IMR-90 (cell line): ENCODE measurements around the gene TEAD1. TPM values are rescaled to one million over a fixed set of nuclear protein-coding genes. Genes with fewer than 3 reads are reported as not detected.

ENCODE experiments used
- ATAC-seq: fragments of 200-7000 bp; cut with Tn5 transposase; 2 replicates; pipeline ENCODE4 v1.9.1; 2020; ENCODE audit warnings: low read depth, mild to moderate bottlenecking, moderate library complexity
- BruUV-seq: library from RNA; stranded (reverse); fragments of 400-500 nt; replicated peaks from 2 replicates; lab custom pipeline; 2021; lab: Mats Ljungman, UMichigan
- CTCF ChIA-PET: fragments of 300-600 bp; formaldehyde crosslinking; extraction: SDS; loops from one replicate; lab custom pipeline; 2021; ENCODE audit warnings: antibody characterized with exemption; lab: Yijun Ruan, JAX
- POLR2A ChIA-PET: fragments of 300-600 bp; sonication (Branson Sonifier 250); formaldehyde crosslinking; loops from one replicate; lab custom pipeline; 2022; ENCODE audit warnings: antibody characterized with exemption; ENCODE audit not compliant: unreplicated experiment; lab: Charles Lee
- DNase-seq: peaks from one replicate; pipeline ENCODE4 v3.0.0; 2013
- H2AFZ ChIP-seq: replicated peaks from 2 replicates; pipeline ENCODE3; 2013; ENCODE audit warnings: low read length, mild to moderate bottlenecking; ENCODE audit not compliant: poor library complexity
- H2AK5ac ChIP-seq: 2 replicates; pipeline ENCODE4 v1.6.1; 2013; ENCODE audit warnings: low read depth, low read length, inconsistent platforms
- H2AK9ac ChIP-seq: replicated peaks from 2 replicates; pipeline ENCODE3; 2013; ENCODE audit warnings: mild to moderate bottlenecking, low read depth, low read length, moderate library complexity; ENCODE audit not compliant: poor library complexity
- H2BK120ac ChIP-seq: 2 replicates; pipeline ENCODE4 v1.6.1; 2013; ENCODE audit warnings: low read depth, low read length, inconsistent platforms
- H2BK15ac ChIP-seq: 3 replicates; pipeline ENCODE4 v1.6.1; 2013; ENCODE audit warnings: low read depth, low read length, inconsistent platforms
- H2BK20ac ChIP-seq: 2 replicates; pipeline ENCODE4 v1.6.1; 2013; ENCODE audit warnings: low read depth, mild to moderate bottlenecking, inconsistent platforms, low read length, moderate library complexity
- H2BK5ac ChIP-seq: 2 replicates; pipeline ENCODE4 v1.6.1; 2013; ENCODE audit warnings: mild to moderate bottlenecking, low read depth, low read length, inconsistent platforms; ENCODE audit not compliant: poor library complexity, severe bottlenecking
- H3K14ac ChIP-seq: replicated peaks from 2 replicates; pipeline ENCODE4 v1.6.1; 2013; ENCODE audit warnings: low read depth, low read length, inconsistent platforms
- H3K18ac ChIP-seq: 2 replicates; pipeline ENCODE4 v1.6.1; 2013; ENCODE audit warnings: low read depth, low read length, control low read depth
- H3K23ac ChIP-seq: 2 replicates; pipeline ENCODE4 v1.6.1; 2013; ENCODE audit warnings: low read depth, low read length, inconsistent platforms
- H3K27ac ChIP-seq: 2 replicates; pipeline ENCODE4 v1.5.1; 2013; ENCODE audit warnings: mild to moderate bottlenecking, control low read depth, low read length; ENCODE audit not compliant: insufficient read depth
- H3K27me3 ChIP-seq: 2 replicates; pipeline ENCODE4 v1.6.1; 2013; ENCODE audit warnings: low read length; ENCODE audit not compliant: control insufficient read depth, insufficient read depth
- H3K36me3 ChIP-seq: 2 replicates; pipeline ENCODE4 v1.6.1; 2013; ENCODE audit warnings: low read length, mixed read lengths; ENCODE audit not compliant: control insufficient read depth, insufficient read depth
- H3K4ac ChIP-seq: 2 replicates; pipeline ENCODE4 v1.6.1; 2013; ENCODE audit warnings: low read depth, low read length, inconsistent platforms
- H3K4me1 ChIP-seq: 2 replicates; pipeline ENCODE4 v1.6.1; 2013; ENCODE audit warnings: low read length, mixed read lengths; ENCODE audit not compliant: control insufficient read depth, insufficient read depth
- H3K4me2 ChIP-seq: 2 replicates; pipeline ENCODE4 v1.6.1; 2013; ENCODE audit warnings: low read depth, mild to moderate bottlenecking, control low read depth, low read length, moderate library complexity
- H3K4me3 ChIP-seq: 2 replicates; pipeline ENCODE4 v1.5.1; 2013; ENCODE audit warnings: low read depth, mild to moderate bottlenecking, control low read depth, low read length, moderate library complexity; ENCODE audit not compliant: insufficient read depth
- H3K56ac ChIP-seq: 2 replicates; pipeline ENCODE4 v1.6.1; 2013; ENCODE audit warnings: low read length, inconsistent platforms; ENCODE audit not compliant: insufficient read depth; ENCODE audit errors: extremely low read depth
- H3K79me1 ChIP-seq, 2 experiments: 2 replicates each; pipeline ENCODE4 v1.6.1; 2013; ENCODE audit warnings: low read length in 2 of 2, inconsistent platforms in 1 of 2, low read depth in 1 of 2
- H3K9ac ChIP-seq: 2 replicates; pipeline ENCODE4 v1.6.1; 2013; ENCODE audit warnings: low read depth, low read length, control low read depth
- H3K9me1 ChIP-seq: 2 replicates; pipeline ENCODE4 v1.6.1; 2013; ENCODE audit warnings: low read length, inconsistent platforms; ENCODE audit not compliant: insufficient read depth
- H3K9me3 ChIP-seq: 2 replicates; pipeline ENCODE4 v1.6.1; 2013; ENCODE audit warnings: low read length; ENCODE audit not compliant: control insufficient read depth, insufficient read depth
- H4K20me1 ChIP-seq: 2 replicates; pipeline ENCODE4 v1.6.1; 2013; ENCODE audit warnings: low read length, inconsistent platforms; ENCODE audit not compliant: insufficient read depth
- H4K5ac ChIP-seq: 2 replicates; pipeline ENCODE4 v1.6.1; 2013; ENCODE audit warnings: mild to moderate bottlenecking, low read depth, low read length, control low read depth
- H4K8ac ChIP-seq, 2 experiments: 2 replicates each; pipeline ENCODE4 v1.6.1; 2013; ENCODE audit warnings: low read depth in 2 of 2, low read length in 2 of 2, control low read depth in 1 of 2, inconsistent platforms in 1 of 2
- H4K91ac ChIP-seq: 2 replicates; pipeline ENCODE4 v1.6.1; 2013; ENCODE audit warnings: low read depth, low read length, inconsistent platforms; ENCODE audit not compliant: insufficient read depth
- CEBPB ChIP-seq: IDR thresholded peaks from 2 replicates; pipeline ENCODE4 v1.6.1; 2012; ENCODE audit warnings: low read depth, low read length, improper control_type of control experiment
- CHD1 ChIP-seq: IDR thresholded peaks from 2 replicates; pipeline ENCODE4 v1.6.1; 2012; ENCODE audit warnings: low read depth, low read length, improper control_type of control experiment
- MAFK ChIP-seq: IDR thresholded peaks from 2 replicates; pipeline ENCODE4 v1.6.1; 2012; ENCODE audit warnings: low read depth, low read length, improper control_type of control experiment
- MAZ ChIP-seq: IDR thresholded peaks from 2 replicates; pipeline ENCODE4 v1.6.1; 2012; ENCODE audit warnings: low read depth, mild to moderate bottlenecking, low read length, improper control_type of control experiment, moderate library complexity, borderline replicate concordance
- NFE2L2 ChIP-seq: fragments of 150-350 bp; IDR thresholded peaks from 2 replicates; pipeline ENCODE4 v1.6.1; 2016; ENCODE audit warnings: low read depth, mild to moderate bottlenecking, low read length
- RFX5 ChIP-seq: IDR thresholded peaks from 2 replicates; pipeline ENCODE4 v1.8.0; 2012; ENCODE audit warnings: low read depth, mild to moderate bottlenecking, low read length, moderate library complexity
- WGBS, 2 experiments: methylation state at CpG; one replicate each; pipeline versions ENCODE4 v1.1.5 to v1.1.7; 2013; ENCODE audit warnings: missing lambda C conversion rate in 2 of 2; ENCODE audit not compliant: insufficient read length in 1 of 2; ENCODE audit errors: extremely low coverage in 2 of 2; 5-methylcytosine and 5-hydroxymethylcytosine counted together
- dilution Hi-C: fragments of 300-500 bp; cut with HindIII; formaldehyde crosslinking; loops from one replicate; pipeline ENCODE4 v1.14.3; 2018; ENCODE audit warnings: low sequenced_read_pairs; ENCODE audit not compliant: unreplicated experiment
- in situ Hi-C: fragments of 300-500 bp; cut with MboI; formaldehyde crosslinking; loops from 3 replicates; pipeline ENCODE4 v1.14.3; 2019; ENCODE audit warnings: low sequenced_read_pairs, inconsistent platforms, mixed read lengths
- intact Hi-C: fragments of 100-400 bp; cut with micrococcal nuclease; formaldehyde crosslinking; loops from 2 replicates; pipeline ENCODE4 v1.10.0; 2022
- polyA plus RNA-seq, 3 experiments: library from polyadenylated mRNA; depleted of rRNA; stranded (reverse); fragments of >200 nt; gene quantifications; 2 replicates each; pipeline ENCODE4 v1.2.3, GENCODE V29; 2012; ENCODE audit warnings: low replicate concordance in 1 of 3
- total RNA-seq: library from RNA; depleted of rRNA; stranded (reverse); fragments of >200 nt; gene quantifications from 2 replicates; pipeline ENCODE4 v1.2.3, GENCODE V29; 2012
- TF ChIP-seq, protein P1 (sequence below): fragments of 150-350 bp; IDR thresholded peaks from 2 replicates; pipeline ENCODE4 v1.6.1; 2016; ENCODE audit warnings: low read depth, mild to moderate bottlenecking, low read length, moderate library complexity, borderline replicate concordance
- TF ChIP-seq, protein P2 (sequence below): fragments of 150-350 bp; IDR thresholded peaks from 2 replicates; pipeline ENCODE4 v1.6.1; 2017; ENCODE audit warnings: mild to moderate bottlenecking, antibody characterized with exemption, low read length, low read depth

The TEAD1 gene
- total and polyA plus RNA-seq, 2 of the 4 experiments (the other 2 are of a cell fraction): 51.8 to 69.2 TPM

DNA sequence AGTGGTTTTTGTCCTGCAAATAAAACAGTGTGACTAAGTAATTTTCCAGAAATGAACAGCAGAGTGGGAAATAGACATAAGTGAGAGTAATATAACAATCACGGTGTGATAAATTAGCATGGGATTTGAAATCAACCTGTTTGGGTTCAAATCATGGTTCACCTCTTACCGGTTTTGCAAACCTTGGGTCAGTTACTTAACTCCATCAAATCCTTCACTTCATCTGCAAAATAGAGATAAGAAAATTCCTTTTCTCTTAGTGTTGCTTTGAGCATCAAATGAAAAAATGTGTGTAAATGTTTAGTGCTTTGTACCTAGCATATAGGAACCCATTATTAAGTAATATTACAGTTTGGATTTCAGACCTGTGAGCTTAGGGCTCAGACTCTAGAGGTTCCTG, 152.2 kb downstream of the TEAD1 start:
- no peak overlapping the region for H3K4ac ChIP-seq
- intact Hi-C loops (no loop called here), dilution Hi-C loops (no loop called here), in situ Hi-C loops (no loop called here)
- no peaks in the 10 kb centered on the region for H3K36me3 ChIP-seq
- H3K9ac ChIP-seq: no peak overlapping the region
- no peak for ATAC-seq
- H3K9me3 ChIP-seq: no peaks in the 10 kb centered on the region
- no peak overlapping the region for H2BK5ac ChIP-seq
- no peak for TF ChIP-seq NFE2L2
- TF ChIP-seq CHD1: no peak
- TF ChIP-seq RFX5: no peak
- no peak for TF ChIP-seq MAFK
- TF ChIP-seq, protein P1, sequence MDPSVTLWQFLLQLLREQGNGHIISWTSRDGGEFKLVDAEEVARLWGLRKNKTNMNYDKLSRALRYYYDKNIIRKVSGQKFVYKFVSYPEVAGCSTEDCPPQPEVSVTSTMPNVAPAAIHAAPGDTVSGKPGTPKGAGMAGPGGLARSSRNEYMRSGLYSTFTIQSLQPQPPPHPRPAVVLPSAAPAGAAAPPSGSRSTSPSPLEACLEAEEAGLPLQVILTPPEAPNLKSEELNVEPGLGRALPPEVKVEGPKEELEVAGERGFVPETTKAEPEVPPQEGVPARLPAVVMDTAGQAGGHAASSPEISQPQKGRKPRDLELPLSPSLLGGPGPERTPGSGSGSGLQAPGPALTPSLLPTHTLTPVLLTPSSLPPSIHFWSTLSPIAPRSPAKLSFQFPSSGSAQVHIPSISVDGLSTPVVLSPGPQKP: no peak
- TF ChIP-seq CEBPB: no peak
- TF ChIP-seq, protein P2, sequence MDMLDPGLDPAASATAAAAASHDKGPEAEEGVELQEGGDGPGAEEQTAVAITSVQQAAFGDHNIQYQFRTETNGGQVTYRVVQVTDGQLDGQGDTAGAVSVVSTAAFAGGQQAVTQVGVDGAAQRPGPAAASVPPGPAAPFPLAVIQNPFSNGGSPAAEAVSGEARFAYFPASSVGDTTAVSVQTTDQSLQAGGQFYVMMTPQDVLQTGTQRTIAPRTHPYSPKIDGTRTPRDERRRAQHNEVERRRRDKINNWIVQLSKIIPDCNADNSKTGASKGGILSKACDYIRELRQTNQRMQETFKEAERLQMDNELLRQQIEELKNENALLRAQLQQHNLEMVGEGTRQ: no peak
- TF ChIP-seq MAZ: no peak
- no peak for DNase-seq
- peaks cover 24 to 87% of the 10 kb centered on the region in 2 experiments for H3K79me1 ChIP-seq
- H2BK15ac ChIP-seq: no peak overlapping the region
- no peak overlapping the region for H2BK120ac ChIP-seq
- peaks cover 78% of the 10 kb centered on the region for H4K20me1 ChIP-seq
- no peak overlapping the region for H3K18ac ChIP-seq
- H2BK20ac ChIP-seq: no peak overlapping the region
- H3K14ac ChIP-seq: no peak overlapping the region
- H3K27ac ChIP-seq: no peak overlapping the region
- H3K4me2 ChIP-seq: no peak overlapping the region
- H2AK5ac ChIP-seq: no peak overlapping the region
- no peak overlapping the region for H2AK9ac ChIP-seq
- peak overlapping the region; percentile 36; the same call in 1 of the 2 replicates for H3K23ac ChIP-seq
- no peak overlapping the region for H4K91ac ChIP-seq
- H3K27me3 ChIP-seq: no peaks in the 10 kb centered on the region
- no peak overlapping the region for H2AFZ ChIP-seq
- no peak overlapping the region for H4K8ac ChIP-seq
- POLR2A ChIA-PET: no interaction called here
- no peak overlapping the region for H3K4me3 ChIP-seq
- CTCF ChIA-PET: interaction anchor here (0.6 kb wide), 1 partner anchor 163 kb away, joined by 8 read pairs; no protein-coding TSS in a partner anchor
- no peak overlapping the region for H4K5ac ChIP-seq
- peaks cover 16% of the 10 kb centered on the region for H3K4me1 ChIP-seq
- WGBS, 2 experiments: no CpG with 5 or more reads among the region's 2 CpGs
- peaks cover 37% of the 10 kb centered on the region for H3K9me1 ChIP-seq
- no TSS peak for BruUV-seq
- no peak overlapping the region for H3K56ac ChIP-seq
